ENCODE data around the gene AGAP5. TPM values are rescaled to one million over a fixed set of nuclear protein-coding genes. Genes with fewer than 3 reads are reported as not detected.

The AGAP5 gene
- total RNA-seq, 1 donor from 2014 or later: 2.7 TPM

DNA sequence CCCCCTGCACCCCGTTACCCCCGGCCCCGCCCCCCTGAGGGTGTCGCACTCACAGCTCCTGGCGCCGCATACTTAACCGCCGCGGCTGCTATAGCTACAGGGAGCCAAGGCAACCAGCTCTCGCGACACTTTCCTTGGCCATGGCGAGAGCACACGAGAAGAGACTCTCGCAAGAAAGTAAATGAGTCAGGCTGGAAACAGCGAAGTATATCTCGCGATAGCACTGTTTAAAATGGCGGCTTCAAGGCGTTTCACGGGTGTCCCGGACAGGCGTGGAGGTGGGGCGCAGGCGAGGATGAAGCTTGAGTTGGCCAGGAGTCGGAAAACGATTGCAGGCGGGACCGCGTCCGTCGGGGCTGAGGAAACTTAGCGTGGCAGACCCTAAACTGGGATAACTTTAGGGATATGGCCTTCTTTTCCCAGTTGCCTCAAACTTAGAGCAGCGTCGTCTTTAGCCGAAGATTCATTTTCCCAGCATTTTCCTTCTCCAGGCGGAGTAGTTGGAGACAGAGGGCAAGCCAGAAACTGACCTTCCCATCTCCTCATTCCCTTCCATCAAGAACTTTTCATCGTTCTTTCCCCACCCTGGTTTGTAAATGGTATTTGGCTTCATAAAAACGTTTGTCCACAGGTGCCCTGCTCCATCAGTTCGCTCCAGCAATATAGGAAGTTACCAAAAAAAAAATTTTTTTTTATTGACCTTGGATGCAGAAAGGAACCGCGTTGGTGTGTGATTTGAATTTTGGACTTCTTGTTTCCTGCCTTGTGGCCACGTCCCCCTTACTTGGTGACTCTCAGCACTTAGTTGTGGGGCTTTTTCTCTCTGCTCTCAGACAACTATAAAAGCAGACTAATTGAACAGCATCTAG, 71.8 kb downstream of the AGAP5 start:
- ATAC-seq: peak; percentile 97

DNA sequence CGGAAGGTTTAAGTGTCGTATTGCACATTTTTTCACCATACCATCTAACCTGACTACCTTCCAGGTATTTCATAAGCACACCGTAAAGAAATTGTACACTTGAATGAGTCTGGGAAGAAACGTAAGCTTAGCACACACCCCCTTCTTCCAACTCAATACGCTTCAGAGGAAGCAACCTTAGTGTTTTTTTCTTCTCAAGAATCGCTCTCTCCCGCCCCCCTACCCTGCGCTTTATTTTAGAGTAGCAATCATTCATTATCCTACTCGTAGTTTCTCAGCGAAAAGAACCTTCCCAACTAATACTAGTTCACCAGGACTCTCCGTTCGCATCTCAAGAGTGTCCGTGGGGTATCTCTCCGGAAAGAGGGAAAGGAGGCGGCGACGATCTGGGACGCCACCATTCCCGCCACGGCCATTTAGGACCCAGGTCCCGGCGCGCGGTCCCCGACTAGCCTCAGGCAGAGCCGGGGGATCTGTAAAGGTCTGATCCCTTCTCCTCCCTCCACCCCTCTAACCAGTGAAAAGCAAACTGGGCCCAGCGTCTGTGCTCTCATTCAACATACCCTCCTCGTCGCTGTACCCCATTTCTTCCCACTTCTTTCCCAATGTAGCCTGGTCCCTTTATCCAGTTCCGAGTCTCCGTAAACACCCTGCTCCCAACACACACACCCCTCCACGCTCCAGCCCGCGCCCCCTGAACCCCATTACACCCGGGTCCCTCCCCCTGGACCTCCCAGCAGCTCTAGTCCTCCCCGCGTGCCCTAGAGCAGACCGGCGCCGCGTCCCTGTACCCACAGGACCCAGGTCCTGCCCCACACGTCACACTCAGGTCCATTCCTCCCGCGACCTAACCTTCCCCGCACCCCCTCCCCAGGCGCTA, 72.7 kb downstream of the AGAP5 start:
- peak; percentile 9 for ATAC-seq

Other genes with a start within 250 kb of the AGAP5 start
- gene PPP3CB, start 202.1 kb downstream of the AGAP5 start, total RNA-seq: 19.2 TPM
- gene USP54, start 106.8 kb downstream of the AGAP5 start, total RNA-seq: 44.8 TPM
- 0.44 TPM for gene MYOZ1, start 56.6 kb downstream of the AGAP5 start, total RNA-seq
- gene SYNPO2L, start 42.1 kb downstream of the AGAP5 start, total RNA-seq: 0.84 TPM
- gene SEC24C, start 46.3 kb upstream of the AGAP5 start, total RNA-seq: 53.1 TPM
- 23.5 TPM for gene CHCHD1, start 83.9 kb upstream of the AGAP5 start, total RNA-seq
- gene ZSWIM8, start 87.5 kb upstream of the AGAP5 start, total RNA-seq: 71.7 TPM
- 15.9 TPM for gene NDST2, start 113.5 kb upstream of the AGAP5 start, total RNA-seq
- 18.9 TPM for gene CAMK2G, start 176.4 kb upstream of the AGAP5 start, total RNA-seq
- 19.4 TPM for gene PLAU, start 213.0 kb upstream of the AGAP5 start, total RNA-seq

Data from esophagus mucosa (tissue), 1 donor.